HFFc6 (cell line): Measurements from ENCODE around the gene AQP7. TPM values are rescaled to one million over a fixed set of nuclear protein-coding genes. Genes with fewer than 3 reads are reported as not detected.

ENCODE experiments used
- DNase-seq: peaks from one replicate; pipeline ENCODE4 v3.0.0-alpha.2; 2018
- H3K27ac Mint-ChIP-seq: 2 replicates; pipeline ENCODE4 v1.8.0; 2020; ENCODE audit warnings: mild to moderate bottlenecking, mixed read lengths
- H3K27me3 Mint-ChIP-seq: 2 replicates; pipeline ENCODE4 v1.8.0; 2021; ENCODE audit warnings: mild to moderate bottlenecking, moderate library complexity, mixed read lengths; ENCODE audit not compliant: insufficient read depth
- H3K36me3 Mint-ChIP-seq: 2 replicates; pipeline ENCODE4 v1.8.0; 2021; ENCODE audit warnings: low read depth, mixed read lengths
- H3K4me1 Mint-ChIP-seq: 2 replicates; pipeline ENCODE4 v1.8.0; 2020; ENCODE audit warnings: low read depth, mixed read lengths
- H3K4me3 Mint-ChIP-seq: 2 replicates; pipeline ENCODE4 v1.8.0; 2020; ENCODE audit warnings: mild to moderate bottlenecking, moderate library complexity, mixed read lengths
- H3K9me3 Mint-ChIP-seq: 2 replicates; pipeline ENCODE4 v1.8.0; 2020; ENCODE audit warnings: mild to moderate bottlenecking, mixed read lengths
- total RNA-seq, 6 experiments: library from RNA; stranded (reverse); fragmentation: NEBNext Ultra II Directional; extraction: Animal tissue kit (Norgen Biotek cat#: 25700); gene quantifications; 2 replicates in 1 of 6; 3 replicates in 5 of 6; pipeline ENCODE4 v1.2.3, GENCODE V29; 2021
- TF ChIP-seq, protein P1 (sequence below): fragments of 200-600 bp; sonication (generic); IDR thresholded peaks from 2 replicates; pipeline ENCODE4 v1.5.0; 2021; ENCODE audit warnings: antibody characterized with exemption, mild to moderate bottlenecking

AQP7 gene
- total RNA-seq, 6 experiments from 2014 or later = not detected

- no peak overlapping the region for H3K4me3 Mint-ChIP-seq
- H3K4me1 Mint-ChIP-seq = peaks cover 18% of the 10 kb centered on the region
- H3K9me3 Mint-ChIP-seq = no peaks in the 10 kb centered on the region
- TF ChIP-seq, protein P1, sequence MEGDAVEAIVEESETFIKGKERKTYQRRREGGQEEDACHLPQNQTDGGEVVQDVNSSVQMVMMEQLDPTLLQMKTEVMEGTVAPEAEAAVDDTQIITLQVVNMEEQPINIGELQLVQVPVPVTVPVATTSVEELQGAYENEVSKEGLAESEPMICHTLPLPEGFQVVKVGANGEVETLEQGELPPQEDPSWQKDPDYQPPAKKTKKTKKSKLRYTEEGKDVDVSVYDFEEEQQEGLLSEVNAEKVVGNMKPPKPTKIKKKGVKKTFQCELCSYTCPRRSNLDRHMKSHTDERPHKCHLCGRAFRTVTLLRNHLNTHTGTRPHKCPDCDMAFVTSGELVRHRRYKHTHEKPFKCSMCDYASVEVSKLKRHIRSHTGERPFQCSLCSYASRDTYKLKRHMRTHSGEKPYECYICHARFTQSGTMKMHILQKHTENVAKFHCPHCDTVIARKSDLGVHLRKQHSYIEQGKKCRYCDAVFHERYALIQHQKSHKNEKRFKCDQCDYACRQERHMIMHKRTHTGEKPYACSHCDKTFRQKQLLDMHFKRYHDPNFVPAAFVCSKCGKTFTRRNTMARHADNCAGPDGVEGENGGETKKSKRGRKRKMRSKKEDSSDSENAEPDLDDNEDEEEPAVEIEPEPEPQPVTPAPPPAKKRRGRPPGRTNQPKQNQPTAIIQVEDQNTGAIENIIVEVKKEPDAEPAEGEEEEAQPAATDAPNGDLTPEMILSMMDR = no peak
- no peaks in the 10 kb centered on the region for H3K27me3 Mint-ChIP-seq
- peak overlapping the region; percentile 41 for H3K27ac Mint-ChIP-seq
- H3K36me3 Mint-ChIP-seq = peaks cover 8% of the 10 kb centered on the region; the same call in 1 of the 2 replicates
- no peak for DNase-seq
These were observed 47.6 kb downstream of the AQP7 start for GRCh38 chr9:33354651-33355211.

DNA sequence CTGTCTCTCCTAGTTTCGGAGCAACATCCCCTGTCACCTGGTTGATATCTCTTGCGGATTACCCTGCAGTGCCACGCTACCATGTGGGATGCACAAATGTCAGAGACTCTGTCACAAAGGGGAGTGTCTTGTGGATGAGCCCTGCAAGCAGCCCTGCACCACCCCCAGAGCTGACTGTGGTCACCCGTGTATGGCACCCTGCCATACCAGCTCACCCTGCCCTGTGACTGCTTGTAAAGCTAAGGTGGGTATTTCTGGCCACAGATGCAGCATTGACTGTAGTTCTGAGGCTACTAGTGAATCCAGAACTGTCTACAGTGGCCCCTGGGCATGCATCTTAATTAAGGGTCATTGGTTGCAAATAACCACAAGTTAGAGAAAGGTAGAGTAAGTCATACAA lies 50.8 kb downstream of the AQP7 start:
- Mint-ChIP-seq H3K4me1 (peaks cover 25% of the 10 kb centered on the region), H3K9me3 (no peaks in the 10 kb centered on the region), H3K27ac (peak overlapping the region; percentile 74), H3K4me3 (no peak overlapping the region), H3K36me3 (peaks cover 35% of the 10 kb centered on the region), H3K27me3 (no peaks in the 10 kb centered on the region)
- DNase-seq = no peak
- TF ChIP-seq, protein P1 = no peak

DNA sequence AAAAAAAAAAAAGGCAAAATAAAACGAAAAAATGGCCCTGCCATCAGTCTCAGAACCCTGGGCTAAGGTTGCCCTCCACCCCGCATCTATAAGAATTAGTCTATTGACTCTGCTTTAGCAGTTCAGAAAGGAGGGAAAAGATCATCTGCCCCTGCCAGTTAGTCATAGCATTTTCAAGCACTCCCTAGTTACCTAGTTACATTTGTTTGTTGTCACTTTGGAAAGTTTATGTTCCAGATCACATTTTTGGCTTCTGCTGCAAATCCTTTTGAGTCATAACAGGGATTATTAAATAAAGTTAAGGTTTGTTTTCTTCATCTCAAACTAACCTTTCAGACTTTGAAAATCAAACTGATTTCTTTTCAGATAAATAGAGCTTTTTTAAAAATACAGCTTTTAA lies 52.1 kb downstream of the AQP7 start:
- Mint-ChIP-seq H3K4me3 (no peak overlapping the region), H3K9me3 (no peaks in the 10 kb centered on the region), H3K27ac (peak overlapping the region; percentile 64), H3K36me3 (peaks cover 39% of the 10 kb centered on the region), H3K4me1 (peaks cover 25% of the 10 kb centered on the region), H3K27me3 (peaks cover 1% of the 10 kb centered on the region; the same call in 1 of the 2 replicates)
- peak; percentile 89 for DNase-seq
- TF ChIP-seq, protein P1 = no peak

DNA sequence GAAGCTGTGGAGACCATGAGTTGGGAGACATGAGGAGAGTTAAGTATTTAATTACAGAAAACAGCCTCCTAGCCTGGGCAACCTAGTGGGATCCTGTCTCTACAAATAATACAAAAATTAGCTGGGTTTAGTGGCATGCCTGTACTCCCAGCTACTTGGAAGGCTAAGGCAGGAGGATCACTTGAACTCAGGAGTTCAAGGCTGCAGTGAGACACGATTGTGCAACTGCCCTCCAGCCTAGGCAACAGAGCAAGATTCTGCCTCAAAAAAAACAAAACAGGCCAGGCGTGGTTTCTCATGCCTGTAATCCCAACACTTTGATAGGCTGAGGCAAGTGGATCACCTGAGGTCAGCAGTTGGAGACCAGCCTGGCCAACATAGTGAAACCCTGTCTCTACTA lies 52.6 kb downstream of the AQP7 start:
- H3K36me3 Mint-ChIP-seq = peaks cover 39% of the 10 kb centered on the region
- H3K9me3 Mint-ChIP-seq = no peaks in the 10 kb centered on the region
- TF ChIP-seq, protein P1 = no peak
- peaks cover 19% of the 10 kb centered on the region for H3K4me1 Mint-ChIP-seq
- no peak for DNase-seq
- no peak overlapping the region for H3K4me3 Mint-ChIP-seq
- peaks cover 1% of the 10 kb centered on the region; the same call in 1 of the 2 replicates for H3K27me3 Mint-ChIP-seq
- H3K27ac Mint-ChIP-seq = peak overlapping the region; percentile 64

- peaks cover 15% of the 10 kb centered on the region for H3K4me1 Mint-ChIP-seq
- no peak overlapping the region for H3K4me3 Mint-ChIP-seq
- no peaks in the 10 kb centered on the region for H3K9me3 Mint-ChIP-seq
- peaks cover 42% of the 10 kb centered on the region for H3K36me3 Mint-ChIP-seq
- peaks cover 1% of the 10 kb centered on the region; the same call in 1 of the 2 replicates for H3K27me3 Mint-ChIP-seq
- DNase-seq = no peak
- peak overlapping the region; percentile 64 for H3K27ac Mint-ChIP-seq
- TF ChIP-seq, protein P1 = no peak
These were observed 53.4 kb downstream of the AQP7 start for GRCh38 chr9:33348998-33349397.
